CD4-positive, alpha-beta T cell treated with Interleukin-2 at 100 ng/mL for 4 hours (primary cell): Measurements from ENCODE around the gene FEN1.

ENCODE experiments used
- DNase-seq: peaks from one replicate; pipeline ENCODE4 v3.0.0-alpha.2; 2020; ENCODE audit warnings: low spot score

The FEN1 gene

DNA sequence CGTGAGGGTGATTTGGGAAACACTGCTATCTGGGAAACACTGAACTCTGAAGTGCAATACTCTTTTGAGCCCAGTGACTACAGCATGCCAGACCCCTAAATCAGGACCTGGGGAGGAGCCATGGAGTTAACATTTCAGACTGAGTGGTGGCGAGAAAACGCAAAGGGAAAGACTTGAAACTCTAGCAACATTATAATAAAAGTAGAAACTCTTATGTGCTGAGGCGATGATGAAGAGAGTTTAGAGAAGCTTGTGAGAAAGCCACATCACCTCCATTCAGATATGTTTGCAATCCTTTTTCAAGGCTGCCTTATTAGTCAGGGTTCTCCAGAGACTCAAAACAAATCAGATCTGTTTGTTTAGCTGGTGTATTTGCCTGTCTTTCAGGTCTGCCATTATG is 1.9 kb downstream of the FEN1 start:
- no peak for DNase-seq

DNA sequence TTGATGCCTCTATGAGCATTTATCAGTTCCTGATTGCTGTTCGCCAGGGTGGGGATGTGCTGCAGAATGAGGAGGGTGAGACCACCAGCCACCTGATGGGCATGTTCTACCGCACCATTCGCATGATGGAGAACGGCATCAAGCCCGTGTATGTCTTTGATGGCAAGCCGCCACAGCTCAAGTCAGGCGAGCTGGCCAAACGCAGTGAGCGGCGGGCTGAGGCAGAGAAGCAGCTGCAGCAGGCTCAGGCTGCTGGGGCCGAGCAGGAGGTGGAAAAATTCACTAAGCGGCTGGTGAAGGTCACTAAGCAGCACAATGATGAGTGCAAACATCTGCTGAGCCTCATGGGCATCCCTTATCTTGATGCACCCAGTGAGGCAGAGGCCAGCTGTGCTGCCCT is 2.7 kb downstream of the FEN1 start:
- DNase-seq, result no peak

DNA sequence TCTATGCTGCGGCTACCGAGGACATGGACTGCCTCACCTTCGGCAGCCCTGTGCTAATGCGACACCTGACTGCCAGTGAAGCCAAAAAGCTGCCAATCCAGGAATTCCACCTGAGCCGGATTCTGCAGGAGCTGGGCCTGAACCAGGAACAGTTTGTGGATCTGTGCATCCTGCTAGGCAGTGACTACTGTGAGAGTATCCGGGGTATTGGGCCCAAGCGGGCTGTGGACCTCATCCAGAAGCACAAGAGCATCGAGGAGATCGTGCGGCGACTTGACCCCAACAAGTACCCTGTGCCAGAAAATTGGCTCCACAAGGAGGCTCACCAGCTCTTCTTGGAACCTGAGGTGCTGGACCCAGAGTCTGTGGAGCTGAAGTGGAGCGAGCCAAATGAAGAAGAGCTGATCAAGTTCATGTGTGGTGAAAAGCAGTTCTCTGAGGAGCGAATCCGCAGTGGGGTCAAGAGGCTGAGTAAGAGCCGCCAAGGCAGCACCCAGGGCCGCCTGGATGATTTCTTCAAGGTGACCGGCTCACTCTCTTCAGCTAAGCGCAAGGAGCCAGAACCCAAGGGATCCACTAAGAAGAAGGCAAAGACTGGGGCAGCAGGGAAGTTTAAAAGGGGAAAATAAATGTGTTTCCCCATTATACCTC is 3.3 kb downstream of the FEN1 start:
- DNase-seq, result no peak

GRCh38 chr11:61797263-61797944 is 4.7 kb downstream of the FEN1 start:
- peak; percentile 80 for DNase-seq

- DNase-seq, result no peak
Measured at GRCh38 chr11:61799665-61800284, 7.1 kb downstream of the FEN1 start.

DNA sequence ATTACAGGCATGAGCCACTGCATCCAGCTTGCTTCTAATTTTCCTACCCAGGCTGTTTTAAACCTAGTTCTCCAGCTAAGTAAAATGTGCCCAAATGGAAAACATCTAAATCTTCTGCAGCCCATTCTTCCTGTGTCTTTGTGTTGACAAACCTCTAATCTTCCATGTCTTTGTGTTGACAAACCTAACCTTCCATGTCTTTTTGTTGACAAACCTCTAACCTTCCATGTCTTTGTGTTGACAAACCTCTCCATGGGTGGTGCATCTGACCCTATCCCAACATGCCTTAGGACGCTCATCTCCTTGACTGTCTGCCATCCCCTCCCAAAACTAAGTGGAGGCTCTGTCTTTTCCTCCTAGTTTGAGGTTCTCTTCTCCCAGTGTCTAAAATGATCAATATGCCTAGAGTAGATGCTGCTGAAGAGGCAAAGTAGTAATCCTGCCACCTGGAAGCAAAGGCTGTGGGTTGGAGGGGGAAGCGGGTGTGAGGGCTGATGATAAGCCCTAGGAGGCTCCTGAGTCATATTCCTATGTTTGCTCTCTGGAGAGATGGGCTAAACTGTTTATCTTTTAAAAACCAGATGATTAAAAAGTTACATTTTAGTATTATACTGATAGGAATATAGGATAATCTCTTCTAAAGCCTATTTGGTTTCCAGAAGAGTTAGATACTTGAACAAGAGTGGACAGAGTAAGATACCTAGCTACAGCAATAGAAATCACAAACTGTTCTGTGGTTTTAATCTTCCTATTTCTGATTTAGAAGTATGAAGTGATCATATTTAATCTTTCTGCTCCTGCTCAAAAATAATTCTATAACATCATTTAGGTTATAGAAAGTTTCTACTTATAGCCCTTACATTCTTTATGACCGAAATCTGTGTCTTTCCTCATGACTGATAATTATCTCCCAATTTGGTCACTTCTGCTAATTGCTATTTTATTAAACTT is 7.9 kb downstream of the FEN1 start:
- DNase-seq, result no peak

- DNase-seq, result no peak
Measured at GRCh38 chr11:61802605-61803004, 9.9 kb downstream of the FEN1 start.

DNA sequence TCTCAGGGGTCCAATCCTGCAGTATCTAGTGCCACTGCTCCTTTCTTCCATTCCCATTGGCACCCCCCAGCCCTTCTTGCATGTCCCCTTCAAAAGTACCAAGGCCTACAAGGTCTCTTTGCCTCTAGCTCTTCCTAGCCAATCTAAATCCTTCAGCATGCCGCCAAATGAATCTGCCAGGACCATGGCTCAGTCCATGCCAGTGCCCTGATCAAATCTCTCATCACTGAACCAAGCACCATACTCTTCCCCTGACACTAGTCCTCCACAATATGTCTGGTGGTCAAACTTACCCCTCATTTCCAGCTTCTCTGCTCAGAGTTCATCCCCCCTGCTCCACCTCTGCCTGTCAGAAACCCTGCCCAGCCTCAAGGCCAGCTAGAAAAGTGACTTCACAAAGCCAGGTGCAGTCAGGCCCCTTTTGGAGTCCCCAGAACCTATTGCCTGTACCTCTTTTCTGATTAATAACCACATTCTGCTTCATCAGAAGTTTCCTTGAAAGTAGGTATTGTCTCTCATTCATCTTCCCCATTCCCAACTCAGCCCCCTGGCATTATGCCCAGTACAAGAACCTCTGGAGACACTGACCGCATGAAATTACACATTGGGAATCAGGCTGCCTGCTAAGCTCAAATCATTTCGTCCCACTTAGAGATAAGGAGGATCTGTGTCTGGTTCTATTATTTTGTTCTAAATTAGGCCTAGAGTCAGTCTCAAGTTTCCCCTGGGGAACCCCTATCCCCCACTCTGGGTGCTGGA is 11.4 kb downstream of the FEN1 start:
- DNase-seq, result no peak

DNA sequence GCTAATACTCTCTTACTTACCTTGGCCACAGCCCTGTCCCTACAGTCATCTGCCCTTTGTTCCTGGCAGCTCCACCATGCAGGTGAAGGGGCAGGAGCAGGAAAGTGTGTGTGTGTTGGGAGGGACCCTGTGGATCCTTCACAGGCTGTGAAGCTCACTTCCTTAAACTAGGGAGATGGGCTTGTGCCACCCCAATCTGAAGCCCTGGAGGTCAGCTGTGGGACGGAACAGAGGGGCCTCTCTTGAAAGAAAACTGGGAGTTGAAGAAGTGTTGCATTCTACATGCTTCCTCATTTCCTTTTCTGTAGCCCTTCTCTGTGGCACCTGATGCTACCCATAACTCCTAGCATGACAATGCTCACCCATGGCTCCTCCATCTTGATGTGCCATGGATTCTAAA is 12.4 kb downstream of the FEN1 start:
- DNase-seq, result no peak

DNA sequence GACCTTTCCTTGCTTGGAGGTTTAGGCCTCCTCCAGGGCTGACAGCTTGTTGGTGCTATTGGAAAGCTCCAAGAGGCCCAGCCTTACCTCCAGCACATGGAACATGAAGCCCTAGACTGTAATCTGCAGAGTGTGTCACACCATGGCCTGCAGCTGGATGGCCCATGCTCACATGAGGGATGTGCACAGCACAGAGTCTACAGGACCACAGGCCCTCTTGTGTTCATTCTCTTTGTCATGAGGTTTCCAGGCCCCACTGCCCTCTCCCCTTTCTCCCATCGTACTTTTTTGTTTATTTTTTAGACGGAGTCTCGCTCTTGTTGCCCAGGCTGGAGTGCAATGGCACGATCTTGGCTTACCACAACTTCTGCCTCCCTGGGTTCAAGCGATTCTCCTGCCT is 14.1 kb downstream of the FEN1 start:
- DNase-seq, result no peak

GRCh38 chr11:61810671-61811175 is 18.0 kb downstream of the FEN1 start:
- no peak for DNase-seq

DNA sequence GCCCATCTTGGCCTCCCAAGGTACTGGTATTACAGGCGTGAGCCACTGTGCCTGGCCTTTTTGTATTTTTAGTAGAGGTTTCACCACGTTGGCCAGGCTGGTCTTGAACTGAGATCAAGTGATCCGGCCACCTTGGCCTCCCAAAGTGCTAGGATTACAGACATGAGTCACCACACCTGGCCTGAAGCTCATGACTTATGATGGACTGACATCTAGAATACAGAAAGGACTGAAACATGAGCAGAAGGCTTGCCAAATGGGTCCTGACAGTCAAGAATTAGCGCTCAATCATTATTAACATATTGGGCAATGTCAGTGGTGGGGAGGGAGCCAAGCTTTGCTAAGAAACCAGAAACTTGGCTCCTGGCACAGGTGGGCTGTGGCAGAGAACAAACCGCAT is 19.1 kb downstream of the FEN1 start:
- no peak for DNase-seq

GRCh38 chr11:61812736-61813411 is 20.2 kb downstream of the FEN1 start:
- no peak for DNase-seq

DNA sequence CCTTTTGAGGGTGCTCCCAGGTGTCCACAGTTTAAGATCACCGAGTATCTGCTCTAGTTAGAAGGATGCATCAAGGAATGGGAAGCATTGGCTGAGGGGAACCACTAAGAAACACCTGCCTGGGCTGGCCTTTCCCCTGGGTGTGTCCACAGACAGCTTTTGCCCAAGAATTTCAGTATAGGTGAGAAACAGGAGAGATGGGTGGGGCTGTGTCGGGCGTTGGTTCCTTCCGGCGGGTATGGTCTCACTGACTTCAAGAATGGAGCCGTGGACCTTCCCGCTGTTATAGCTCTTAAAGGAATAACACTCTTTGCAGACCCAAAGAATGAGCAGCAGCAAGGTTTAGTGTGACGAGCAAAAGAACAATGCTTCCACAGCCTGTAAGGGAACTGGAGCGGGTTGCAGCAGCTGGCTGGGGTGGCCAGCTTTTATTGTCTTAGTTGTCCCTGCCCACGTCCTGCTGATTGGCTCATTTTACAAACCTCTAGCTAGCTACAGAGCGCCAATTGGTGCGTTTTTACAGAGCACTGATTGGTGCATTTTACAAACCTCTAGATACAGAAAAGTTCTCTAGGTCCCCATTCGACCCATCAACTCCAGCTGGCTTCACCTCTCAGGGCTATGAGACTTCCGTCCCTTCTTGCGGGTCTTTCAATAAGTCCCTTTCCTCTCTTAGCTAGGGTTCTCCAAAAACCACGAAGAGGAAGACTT is 21.7 kb downstream of the FEN1 start:
- DNase-seq, result no peak

DNA sequence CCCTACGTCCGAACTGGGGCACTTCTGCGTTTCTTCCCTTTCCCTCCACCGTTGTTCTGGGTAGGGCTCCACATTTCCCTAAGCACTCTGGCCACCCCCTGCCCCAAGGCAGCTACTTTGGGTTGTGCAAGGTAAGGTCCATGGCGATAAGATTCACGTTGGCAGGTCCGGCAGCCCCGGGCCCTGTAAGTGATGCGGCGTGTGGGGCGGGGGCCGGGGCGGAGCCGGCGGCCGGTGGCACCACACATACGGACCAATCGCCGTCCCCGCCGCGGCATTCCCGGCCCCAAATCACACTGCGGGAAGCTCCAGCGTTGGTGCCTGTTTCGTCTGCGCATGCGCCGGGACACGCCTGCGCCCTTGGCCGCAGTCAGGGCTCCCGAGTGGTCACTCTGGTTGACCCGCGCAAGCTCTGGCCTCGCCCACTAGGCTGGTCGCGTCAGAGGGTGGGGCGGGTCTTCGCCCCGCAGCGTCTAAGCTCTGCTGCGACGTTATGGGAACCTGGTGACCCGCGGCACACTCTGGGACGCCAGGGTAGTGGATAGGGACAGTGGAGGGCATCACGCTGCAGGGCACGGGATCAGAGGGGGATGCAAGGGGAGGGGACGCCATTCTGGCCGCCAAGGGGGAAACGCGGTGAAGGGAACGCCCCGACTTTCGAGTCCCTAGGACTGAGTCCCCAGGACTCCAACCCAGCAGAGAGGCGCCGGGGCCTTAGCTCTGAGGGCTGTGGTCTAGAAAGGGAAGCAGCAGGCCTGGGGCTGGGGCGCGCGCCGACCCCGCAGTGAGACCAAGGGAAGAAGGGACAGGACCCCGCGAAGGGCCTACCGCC is 22.5 kb downstream of the FEN1 start:
- DNase-seq, result peak; percentile 31

- peak; percentile 47 for DNase-seq
Measured at GRCh38 chr11:61815790-61816735, 23.4 kb downstream of the FEN1 start.

DNA sequence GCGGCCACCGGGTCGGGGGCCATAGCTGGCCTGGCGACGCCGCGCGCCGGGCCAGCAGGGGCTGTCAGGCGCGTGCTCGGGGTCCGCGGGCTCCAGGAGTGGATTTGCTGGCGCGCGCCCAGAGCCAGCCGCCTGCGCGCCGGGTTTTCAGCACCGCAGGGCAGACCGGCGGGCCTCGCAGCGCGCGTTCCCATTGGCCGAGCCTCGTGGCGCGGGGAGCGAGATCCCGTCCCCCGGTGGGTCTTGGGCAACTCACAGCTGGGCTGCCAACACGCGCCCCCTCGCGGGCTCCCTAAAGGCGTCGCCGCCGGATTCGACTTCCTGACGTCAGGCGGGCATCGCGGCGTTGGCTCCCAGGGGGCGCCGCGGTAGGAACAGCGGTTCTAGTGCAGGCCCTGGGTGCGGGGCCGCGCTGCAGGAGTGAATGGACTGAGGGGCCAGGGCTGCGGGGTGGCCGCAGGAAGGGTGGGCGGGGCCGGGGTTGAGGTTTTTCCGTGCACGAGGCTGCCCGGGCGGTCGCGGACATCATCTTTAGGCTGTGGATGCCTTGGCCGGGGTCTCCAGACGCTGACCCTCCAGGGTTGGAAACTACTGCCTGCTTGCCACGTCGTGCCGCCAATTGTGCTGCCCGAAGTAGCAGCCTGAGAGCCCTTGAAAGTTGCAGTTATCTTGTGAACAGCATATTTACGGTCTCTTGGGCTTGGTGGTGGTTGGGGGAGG is 24.2 kb downstream of the FEN1 start, which contains the start of gene FADS1:
TSS of gene FADS1 (minus strand) at position 268 of the 720 bp plus-strand sequence. CDS start at position 194, 74 bp downstream.
- peak; percentile 63 for DNase-seq
